ENCODE measurements around the gene UBE2E3. TPM values are rescaled to one million over a fixed set of nuclear protein-coding genes. Genes with fewer than 3 reads are reported as not detected.

UBE2E3 gene
- total RNA-seq, 1 experiment from 2014 or later = 91.3 TPM

GRCh38 chr2:181054256-181054655 lies 73.9 kb downstream of the UBE2E3 start:
- no TSS peak for BruUV-seq (replicated peaks)
- Histone ChIP-seq H3K36me3 (ENCODE audit: control insufficient read depth, insufficient read depth, low read length) (no peaks in the 10 kb centered on the region), H3K4me3 (ENCODE audit: low read depth in 2 of 2, low read length in 2 of 2) (no peak overlapping the region), H3K4me1 (ENCODE audit: control insufficient read depth, insufficient read depth, low read length) (no peaks in the 10 kb centered on the region), H3K27ac (ENCODE audit: low read length) (no peak overlapping the region), H3K27me3 (ENCODE audit: control insufficient read depth, insufficient read depth, low read length) (no peaks in the 10 kb centered on the region), H3K9me3 (ENCODE audit: control insufficient read depth, insufficient read depth, low read depth, low read length) (no peaks in the 10 kb centered on the region)
- CTCF ChIA-PET = no interaction called here
- POLR2A ChIA-PET = no interaction called here
- DNase-seq (ENCODE audit: low read depth, low spot score) (no peak), ATAC-seq (no peak)
- TF ChIP-seq REST (IDR thresholded peaks at IDR 0.05; ENCODE audit: insufficient read depth in 1 of 2, low read depth in 2 of 2, low read length in 1 of 2) (no peak), SIN3A (IDR thresholded peaks at IDR 0.05; ENCODE audit: borderline replicate concordance, insufficient read depth, low read depth, low read length) (no peak), TCF7L2 (IDR thresholded peaks at IDR 0.05; ENCODE audit: low read depth, low read length) (no peak), CTCF (IDR thresholded peaks at IDR 0.05) (no peak), POLR2AphosphoS5 (IDR thresholded peaks at IDR 0.05; ENCODE audit: low read depth, low read length) (no peak)
- intact Hi-C loops (cut with micrococcal nuclease; ENCODE audit: unreplicated experiment) (no loop called here), in situ Hi-C loops (cut with HindIII; ENCODE audit: low pct_unique_long_range_greater_than_20kb, low sequenced_read_pairs) (no loop called here)

- H3K27me3 ChIP-seq (ENCODE audit: control insufficient read depth, insufficient read depth, low read length) = no peaks in the 10 kb centered on the region
- intact Hi-C loops (cut with micrococcal nuclease; ENCODE audit: unreplicated experiment) = loop anchor here (5.0 kb wide), 1 partner anchor 928 kb away; no protein-coding TSS in a partner anchor
- H3K27ac ChIP-seq (ENCODE audit: low read length) = no peak overlapping the region
- DNase-seq (ENCODE audit: low read depth, low spot score) (no peak), ATAC-seq (no peak)
- in situ Hi-C loops (cut with HindIII; ENCODE audit: low pct_unique_long_range_greater_than_20kb, low sequenced_read_pairs) = no loop called here
- BruUV-seq (replicated peaks) = no TSS peak
- POLR2A ChIA-PET = no interaction called here
- no peaks in the 10 kb centered on the region for H3K4me1 ChIP-seq (ENCODE audit: control insufficient read depth, insufficient read depth, low read length)
- no peaks in the 10 kb centered on the region for H3K9me3 ChIP-seq (ENCODE audit: control insufficient read depth, insufficient read depth, low read depth, low read length)
- H3K36me3 ChIP-seq (ENCODE audit: control insufficient read depth, insufficient read depth, low read length) = no peaks in the 10 kb centered on the region
- TF ChIP-seq SIN3A (IDR thresholded peaks at IDR 0.05; ENCODE audit: borderline replicate concordance, insufficient read depth, low read depth, low read length) (no peak), TCF7L2 (IDR thresholded peaks at IDR 0.05; ENCODE audit: low read depth, low read length) (no peak), REST (IDR thresholded peaks at IDR 0.05; ENCODE audit: insufficient read depth in 1 of 2, low read depth in 2 of 2, low read length in 1 of 2) (no peak), POLR2AphosphoS5 (IDR thresholded peaks at IDR 0.05; ENCODE audit: low read depth, low read length) (no peak), CTCF (IDR thresholded peaks at IDR 0.05) (no peak)
- H3K4me3 ChIP-seq (ENCODE audit: low read depth in 2 of 2, low read length in 2 of 2) = no peak overlapping the region
- CTCF ChIA-PET = no interaction called here
These were observed 74.4 kb downstream of the UBE2E3 start for GRCh38 chr2:181054843-181055242.

All from Panc1 (cell line).